GM19397 (cell line): ENCODE results near the gene ZNF362.
A peak's percentile ranks its signal among the peaks of the same experiment; 100 is the strongest.

Experiments
- ATAC-seq: cut with Tn5 transposase; IDR thresholded peaks from one replicate; pipeline ENCODE4 v1.9.1; 2021; ENCODE audit warnings: mild to moderate bottlenecking, moderate library complexity; ENCODE audit not compliant: unreplicated experiment

The ZNF362 gene

GRCh38 chr1:33341190-33341589, 84.9 kb downstream of the ZNF362 start:
- no peak for ATAC-seq

- no peak for ATAC-seq
These were observed 85.9 kb downstream of the ZNF362 start for GRCh38 chr1:33342041-33342723.

DNA sequence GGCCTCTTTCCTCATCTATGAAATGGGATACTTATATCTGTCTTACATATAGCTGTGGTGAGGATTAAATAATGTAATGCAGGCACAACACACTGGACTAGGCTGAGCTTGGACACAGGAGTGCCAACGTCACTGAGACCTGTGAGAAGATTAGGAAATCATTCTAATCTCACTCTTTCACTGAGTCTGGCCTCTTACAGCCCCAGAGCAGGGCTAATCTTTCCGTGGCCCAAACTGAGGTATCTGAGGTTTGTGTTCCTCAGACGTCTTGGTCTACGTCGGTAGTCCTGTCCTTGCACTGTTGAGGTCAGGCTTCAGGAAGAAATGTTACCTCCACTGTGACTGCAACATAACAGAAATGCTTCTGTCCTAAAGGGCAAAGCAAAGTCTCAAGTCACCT, 87.2 kb downstream of the ZNF362 start:
- ATAC-seq: no peak

DNA sequence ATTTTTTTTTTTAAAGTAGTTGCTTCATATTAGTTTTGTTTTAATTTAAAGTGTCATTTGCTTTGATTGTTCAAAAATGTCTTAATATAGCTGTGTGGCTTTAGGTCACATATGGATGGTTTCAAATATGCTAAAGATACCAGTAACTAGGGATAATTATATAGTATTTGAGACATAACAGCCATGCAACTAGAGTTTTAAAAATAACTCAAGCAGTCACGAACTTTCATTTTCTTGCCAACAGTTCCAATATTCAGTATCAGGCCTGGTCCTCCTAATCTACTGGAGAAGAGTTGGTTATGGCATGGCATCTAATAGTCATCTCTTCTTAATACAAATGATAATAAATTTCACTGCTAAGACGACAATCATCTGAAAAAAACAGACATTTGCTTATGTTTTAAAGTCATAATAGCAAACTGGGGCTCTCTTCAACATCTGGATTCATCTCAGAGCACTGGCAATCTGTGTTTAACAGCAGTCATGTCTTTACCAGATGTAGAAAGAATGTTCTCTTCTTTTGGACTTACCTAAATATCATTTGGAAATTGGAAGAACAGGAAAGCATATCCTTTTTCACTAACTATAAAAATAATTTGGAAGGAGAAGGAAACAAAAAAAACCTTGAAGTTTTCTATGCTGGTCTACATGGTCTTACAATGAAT, 88.7 kb downstream of the ZNF362 start:
- no peak for ATAC-seq

GRCh38 chr1:33346533-33346926, 90.2 kb downstream of the ZNF362 start:
- no peak for ATAC-seq

DNA sequence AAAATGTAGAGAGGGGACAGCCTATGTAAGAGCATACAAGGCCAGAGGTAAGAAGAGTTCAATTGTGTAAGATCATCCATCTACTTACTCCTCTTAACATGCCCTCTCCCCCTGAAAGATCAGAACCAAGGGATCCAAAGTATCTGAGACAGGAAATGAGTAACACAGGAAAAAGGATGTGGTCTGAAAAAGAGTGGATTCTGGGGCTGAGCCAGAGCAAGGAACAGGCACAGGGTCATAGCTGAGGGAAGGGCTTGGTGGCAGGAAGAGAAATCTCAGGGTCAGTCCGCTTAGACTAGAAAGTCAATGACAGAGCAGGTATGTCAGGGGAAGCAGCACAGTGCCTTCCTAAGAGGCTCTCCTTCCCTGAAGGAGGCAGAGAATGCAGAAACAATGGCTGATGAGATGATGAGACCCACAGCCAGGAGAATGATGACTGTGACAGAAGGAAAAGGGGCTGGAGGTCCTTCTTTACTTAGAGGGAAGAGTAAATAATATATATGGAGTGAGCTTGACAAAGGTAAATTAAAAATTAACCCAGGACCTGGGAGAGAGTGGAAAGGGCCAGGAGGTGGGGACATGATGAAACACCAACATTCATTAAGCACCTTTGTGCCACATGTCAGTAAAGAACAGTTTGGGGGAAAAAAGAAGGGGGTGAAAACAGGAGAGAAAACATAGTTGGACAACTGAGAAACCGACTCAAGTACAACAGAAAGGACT, 90.8 kb downstream of the ZNF362 start:
- ATAC-seq: no peak

DNA sequence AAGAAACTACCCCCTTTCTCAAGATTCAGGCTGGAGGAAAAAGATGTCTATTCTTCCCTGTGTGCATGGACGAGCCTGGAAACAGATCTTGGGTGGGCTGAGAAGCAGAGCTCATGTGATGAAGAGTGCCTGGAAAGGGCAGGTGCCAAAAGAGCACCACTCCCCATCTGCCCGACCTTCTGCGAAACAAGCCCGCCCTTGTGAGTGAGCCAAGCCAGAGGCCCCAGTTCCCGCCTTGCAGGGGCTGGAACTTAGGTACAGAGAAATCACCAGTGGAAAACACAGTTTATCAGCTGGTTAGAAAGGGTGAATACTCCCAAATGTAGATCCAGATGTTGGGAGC, 91.3 kb downstream of the ZNF362 start:
- no peak for ATAC-seq

- ATAC-seq: no peak
These were observed 91.9 kb downstream of the ZNF362 start for GRCh38 chr1:33348194-33348593.

GRCh38 chr1:33348676-33349080, 92.4 kb downstream of the ZNF362 start:
- ATAC-seq: no peak

GRCh38 chr1:33349081-33349759, 92.9 kb downstream of the ZNF362 start:
- peak; percentile 34 for ATAC-seq

- ATAC-seq: peak; percentile 77
These were observed 93.7 kb downstream of the ZNF362 start for GRCh38 chr1:33349778-33350610.
